ENCODE measurements around the gene MRPL37.
"Not testable (repeated sequence)": the region's sequence is repeated elsewhere in the genome, so short reads cannot be mapped to it uniquely, and the experiment has no call there.

DNA sequence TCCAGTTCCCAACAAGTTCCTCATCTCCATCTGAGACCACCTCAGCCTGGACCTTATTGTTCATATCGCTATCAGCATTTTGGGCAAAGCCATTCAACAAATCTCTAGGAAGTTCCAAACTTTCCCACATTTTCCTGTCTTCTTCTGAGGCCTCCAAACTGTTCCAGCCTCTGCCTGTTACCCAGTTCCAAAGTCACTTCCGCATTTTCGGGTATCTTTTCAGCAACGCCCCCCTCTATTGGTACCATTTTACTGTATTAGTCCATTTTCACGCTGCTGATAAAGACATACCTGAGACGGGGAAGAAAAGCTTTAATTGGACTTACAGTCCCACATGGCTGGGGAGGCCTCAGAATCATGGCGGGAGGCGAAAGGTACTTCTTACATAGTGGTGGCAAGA is 33.6 kb upstream of the MRPL37 start:
- TF ChIP-seq, protein P1, sequence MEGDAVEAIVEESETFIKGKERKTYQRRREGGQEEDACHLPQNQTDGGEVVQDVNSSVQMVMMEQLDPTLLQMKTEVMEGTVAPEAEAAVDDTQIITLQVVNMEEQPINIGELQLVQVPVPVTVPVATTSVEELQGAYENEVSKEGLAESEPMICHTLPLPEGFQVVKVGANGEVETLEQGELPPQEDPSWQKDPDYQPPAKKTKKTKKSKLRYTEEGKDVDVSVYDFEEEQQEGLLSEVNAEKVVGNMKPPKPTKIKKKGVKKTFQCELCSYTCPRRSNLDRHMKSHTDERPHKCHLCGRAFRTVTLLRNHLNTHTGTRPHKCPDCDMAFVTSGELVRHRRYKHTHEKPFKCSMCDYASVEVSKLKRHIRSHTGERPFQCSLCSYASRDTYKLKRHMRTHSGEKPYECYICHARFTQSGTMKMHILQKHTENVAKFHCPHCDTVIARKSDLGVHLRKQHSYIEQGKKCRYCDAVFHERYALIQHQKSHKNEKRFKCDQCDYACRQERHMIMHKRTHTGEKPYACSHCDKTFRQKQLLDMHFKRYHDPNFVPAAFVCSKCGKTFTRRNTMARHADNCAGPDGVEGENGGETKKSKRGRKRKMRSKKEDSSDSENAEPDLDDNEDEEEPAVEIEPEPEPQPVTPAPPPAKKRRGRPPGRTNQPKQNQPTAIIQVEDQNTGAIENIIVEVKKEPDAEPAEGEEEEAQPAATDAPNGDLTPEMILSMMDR (optimal IDR thresholded peaks at IDR 0.05 in 1 of 3, IDR thresholded peaks at IDR 0.05 in 1 of 3, conservative IDR thresholded peaks at IDR 0.05 in 1 of 3; ENCODE audit: extremely low read depth in 1 of 3, insufficient read depth in 2 of 3, low read length in 3 of 3), result not testable (repeated sequence)
- TF ChIP-seq EZH2 (IDR thresholded peaks at IDR 0.05; ENCODE audit: low read length), result not testable (repeated sequence)

Data from keratinocyte (primary cell).